Sciatic nerve (tissue), 2 donors: ENCODE data around the gene PPP1R15B. TPM values are rescaled to one million over a fixed set of nuclear protein-coding genes. Genes with fewer than 3 reads are reported as not detected.

Experiments
- ATAC-seq: fragments of 200-7000 bp; cut with Tn5 transposase; one replicate; pipeline ENCODE4 v1.9.1; 2020; ENCODE audit warnings: mild to moderate bottlenecking, moderate library complexity
- DNase-seq: peaks from one replicate; pipeline ENCODE4 v3.0.0-alpha.2; 2020; ENCODE audit warnings: low spot score
- intact Hi-C: fragments of 100-400 bp; cut with DNase I; formaldehyde crosslinking; loops from one replicate; pipeline ENCODE4 v1.14.2; 2022
- total RNA-seq: library from RNA; stranded (reverse); fragmentation: NEBNext Ultra II Directional; extraction: Animal tissue kit (Norgen Biotek cat#: 25700); gene quantifications from one replicate; pipeline ENCODE4 v1.2.1, GENCODE V29; 2021
- donor health status: DM: no; HTN: no; CAD: no.
- donor health status: DM: no; HTN: no; CAD: no.

Gene PPP1R15B
- total RNA-seq: 38.7 TPM

- intact Hi-C loops: no loop called here
- peak; percentile 97 for DNase-seq
- ATAC-seq: peak; percentile 97
These were observed at the start of gene PPP1R15B for GRCh38 chr1:204411451-204412204. Gene PPP1R15B, minus strand, starts transcription at chr1:204411817. Its CDS starts 406 bp downstream, at chr1:204411411.

GRCh38 chr1:204460346-204460745 is 48.7 kb upstream of the PPP1R15B start:
- intact Hi-C loops: no loop called here
- no peak for ATAC-seq
- no peak for DNase-seq

GRCh38 chr1:204459706-204460105 is 48.1 kb upstream of the PPP1R15B start:
- DNase-seq (no peak), ATAC-seq (no peak)
- intact Hi-C loops: no loop called here

- ATAC-seq (no peak), DNase-seq (no peak)
- intact Hi-C loops: no loop called here
These were observed 46.0 kb upstream of the PPP1R15B start for GRCh38 chr1:204457666-204458065.

GRCh38 chr1:204456826-204457442 is 45.3 kb upstream of the PPP1R15B start:
- intact Hi-C loops: no loop called here
- DNase-seq (no peak), ATAC-seq (peak; percentile 95)

GRCh38 chr1:204455831-204456145 is 44.2 kb upstream of the PPP1R15B start:
- no peak for ATAC-seq
- DNase-seq: no peak
- intact Hi-C loops: no loop called here

GRCh38 chr1:204455063-204455830 is 43.6 kb upstream of the PPP1R15B start:
- DNase-seq: no peak
- intact Hi-C loops: no loop called here
- no peak for ATAC-seq

GRCh38 chr1:204454476-204454875 is 42.9 kb upstream of the PPP1R15B start:
- intact Hi-C loops: no loop called here
- ATAC-seq (no peak), DNase-seq (no peak)

- no peak for ATAC-seq
- no peak for DNase-seq
- intact Hi-C loops: no loop called here
These were observed 41.6 kb upstream of the PPP1R15B start for GRCh38 chr1:204453141-204453772.

- DNase-seq (no peak), ATAC-seq (no peak)
- intact Hi-C loops: no loop called here
These were observed 39.9 kb upstream of the PPP1R15B start for GRCh38 chr1:204451352-204452124.

GRCh38 chr1:204450461-204451257 is 39.0 kb upstream of the PPP1R15B start:
- ATAC-seq (no peak), DNase-seq (no peak)
- intact Hi-C loops: no loop called here

- ATAC-seq (no peak), DNase-seq (no peak)
- intact Hi-C loops: loop anchor here (5.0 kb wide), 1 partner anchor 43 kb away; the partner anchor contains the start of gene PIK3C2B
These were observed 38.2 kb upstream of the PPP1R15B start for GRCh38 chr1:204449678-204450280.

- no peak for ATAC-seq
- intact Hi-C loops: loop anchor here (5.0 kb wide), 1 partner anchor 43 kb away; the partner anchor contains the start of gene PIK3C2B
These were observed 37.5 kb upstream of the PPP1R15B start for GRCh38 chr1:204448991-204449677.

GRCh38 chr1:204448344-204448964 is 36.8 kb upstream of the PPP1R15B start:
- intact Hi-C loops: loop anchor here (5.0 kb wide), 1 partner anchor 44 kb away; the partner anchor contains the start of gene PIK3C2B
- ATAC-seq: no peak
- no peak for DNase-seq

More at GRCh38 chr1:204448991-204449677, 37.5 kb upstream of the PPP1R15B start:
- no peak for DNase-seq

- DNase-seq: no peak
- ATAC-seq: no peak
These were observed 36.1 kb upstream of the PPP1R15B start for GRCh38 chr1:204447736-204448135.

GRCh38 chr1:204447190-204447589 is 35.6 kb upstream of the PPP1R15B start:
- no peak for DNase-seq
- intact Hi-C loops: loop anchor here (5.0 kb wide), 1 partner anchor 45 kb away; the partner anchor contains the start of gene PIK3C2B
- ATAC-seq: no peak

More at GRCh38 chr1:204447736-204448135, 36.1 kb upstream of the PPP1R15B start:
- intact Hi-C loops: loop anchor here (5.0 kb wide), 1 partner anchor 45 kb away; the partner anchor contains the start of gene PIK3C2B
